Cerebellar cortex (tissue), 1 donor: ENCODE measurements around the gene SNRPA.
"Not testable (repeated sequence)": the region's sequence is repeated elsewhere in the genome, so short reads cannot be mapped to it uniquely, and the experiment has no call there.

Experiments
- DNase-seq: peaks from one replicate; pipeline ENCODE4 v3.0.0-alpha.2; 2015; ENCODE audit warnings: low spot score

Gene SNRPA

GRCh38 chr19:40721936-40722661, 28.9 kb upstream of the SNRPA start:
- no peak for DNase-seq

- DNase-seq, result no peak
These were observed 27.2 kb upstream of the SNRPA start for GRCh38 chr19:40723661-40724254.

GRCh38 chr19:40724315-40724714, 26.7 kb upstream of the SNRPA start:
- no peak for DNase-seq

GRCh38 chr19:40724855-40725254, 26.1 kb upstream of the SNRPA start:
- no peak for DNase-seq

- no peak for DNase-seq
These were observed 24.7 kb upstream of the SNRPA start for GRCh38 chr19:40726279-40726678.

GRCh38 chr19:40730065-40730464, 20.9 kb upstream of the SNRPA start:
- not testable (repeated sequence) for DNase-seq

GRCh38 chr19:40732304-40732703, 18.7 kb upstream of the SNRPA start:
- DNase-seq, result not testable (repeated sequence)

GRCh38 chr19:40733149-40733548, 17.9 kb upstream of the SNRPA start:
- no peak for DNase-seq

- no peak for DNase-seq
These were observed 15.8 kb upstream of the SNRPA start for GRCh38 chr19:40735013-40735771.

- no peak for DNase-seq
These were observed 14.3 kb upstream of the SNRPA start for GRCh38 chr19:40736661-40737060.

GRCh38 chr19:40737102-40737644, 13.8 kb upstream of the SNRPA start:
- DNase-seq, result no peak

GRCh38 chr19:40739030-40739839, 11.8 kb upstream of the SNRPA start:
- no peak for DNase-seq

GRCh38 chr19:40739871-40740703, 10.9 kb upstream of the SNRPA start:
- no peak for DNase-seq

GRCh38 chr19:40740747-40741146, 10.3 kb upstream of the SNRPA start:
- DNase-seq, result peak; percentile 37

GRCh38 chr19:40741527-40742390, 9.2 kb upstream of the SNRPA start:
- peak; percentile 32 for DNase-seq

- DNase-seq, result no peak
These were observed 8.5 kb upstream of the SNRPA start for GRCh38 chr19:40742477-40742876.

- DNase-seq, result no peak
These were observed 8.1 kb upstream of the SNRPA start for GRCh38 chr19:40742886-40743285.

GRCh38 chr19:40743926-40744325, 7.1 kb upstream of the SNRPA start:
- DNase-seq, result no peak

GRCh38 chr19:40744554-40745401, 6.2 kb upstream of the SNRPA start:
- DNase-seq, result peak; percentile 48
